Liver (tissue), 9 donors: Measurements from ENCODE around the gene SPAG16. TPM values are rescaled to one million over a fixed set of nuclear protein-coding genes. Genes with fewer than 3 reads are reported as not detected.

ENCODE experiments used
- DNase-seq: peaks from one replicate; pipeline ENCODE4 v3.0.0-alpha.2; 2017; ENCODE audit warnings: low spot score
- H3K27ac ChIP-seq, 2 donors: one replicate each; pipeline ENCODE4 v1.7.0; 2013; ENCODE audit warnings: inconsistent platforms in 2 of 2, low read length in 2 of 2, control low read depth in 1 of 2, low read depth in 1 of 2, mild to moderate bottlenecking in 1 of 2
- H3K27me3 ChIP-seq, 4 donors: one replicate each; pipeline versions ENCODE4 v1.6.1 to v1.7.0; 2013; ENCODE audit warnings: low read length in 3 of 4, inconsistent platforms in 1 of 4, mild to moderate bottlenecking in 1 of 4, moderate library complexity in 1 of 4; ENCODE audit not compliant: control insufficient read depth in 4 of 4, insufficient read depth in 4 of 4
- H3K36me3 ChIP-seq, 4 donors: one replicate each; pipeline versions ENCODE4 v1.6.1 to v1.7.0; 2013; ENCODE audit warnings: low read length in 3 of 4, mild to moderate bottlenecking in 3 of 4, low read depth in 1 of 4, moderate library complexity in 1 of 4; ENCODE audit not compliant: control insufficient read depth in 4 of 4, insufficient read depth in 3 of 4
- H3K4me1 ChIP-seq, 4 donors: one replicate each; pipeline versions ENCODE4 v1.6.1 to v1.7.0; 2013; ENCODE audit warnings: low read length in 3 of 4, mild to moderate bottlenecking in 3 of 4, moderate library complexity in 1 of 4; ENCODE audit not compliant: control insufficient read depth in 4 of 4, insufficient read depth in 4 of 4
- H3K4me3 ChIP-seq, 3 donors: one replicate each; pipeline versions ENCODE4 v1.6.1 to v1.7.0; 2013; ENCODE audit warnings: low read length in 3 of 3, control low read depth in 1 of 3, low read depth in 1 of 3, mild to moderate bottlenecking in 1 of 3
- H3K9ac ChIP-seq, 2 donors: one replicate each; pipeline ENCODE4 v1.7.0; 2013; ENCODE audit warnings: low read length in 2 of 2, mild to moderate bottlenecking in 2 of 2, moderate library complexity in 2 of 2, control low read depth in 1 of 2, low read depth in 1 of 2
- H3K9me3 ChIP-seq, 4 donors: one replicate each; pipeline versions ENCODE4 v1.6.1 to v1.7.0; 2013; ENCODE audit warnings: low read length in 3 of 4; ENCODE audit not compliant: control insufficient read depth in 4 of 4
- EGR1 ChIP-seq, 2 donors: IDR thresholded peaks; 2 replicates each; pipeline ENCODE4 v1.6.1; 2016 to 2018; ENCODE audit warnings: antibody characterized with exemption in 2 of 2, low read depth in 2 of 2
- FOXA1 ChIP-seq: IDR thresholded peaks from 2 replicates; pipeline ENCODE4 v1.6.1; 2016; ENCODE audit warnings: antibody characterized with exemption
- FOXA2 ChIP-seq: IDR thresholded peaks from 2 replicates; pipeline ENCODE4 v1.6.1; 2016; ENCODE audit warnings: antibody characterized with exemption
- GABPA ChIP-seq, 2 donors: IDR thresholded peaks in 1 of 2; conservative IDR thresholded peaks in 1 of 2; 2 replicates each; pipeline ENCODE4 v1.6.1; 2016; ENCODE audit warnings: antibody characterized with exemption in 2 of 2, mild to moderate bottlenecking in 1 of 2, moderate library complexity in 1 of 2
- HNF4A ChIP-seq, 2 donors: conservative IDR thresholded peaks; 2 replicates each; pipeline ENCODE4 v1.6.1; 2016; ENCODE audit warnings: antibody characterized with exemption in 2 of 2, mild to moderate bottlenecking in 2 of 2
- HNF4G ChIP-seq: IDR thresholded peaks from 2 replicates; pipeline ENCODE4 v1.6.1; 2016; ENCODE audit warnings: antibody characterized with exemption
- JUND ChIP-seq, 2 donors: IDR thresholded peaks; 2 replicates each; pipeline ENCODE4 v1.6.1; 2016; ENCODE audit warnings: antibody characterized with exemption in 2 of 2
- NR2F2 ChIP-seq: IDR thresholded peaks from 2 replicates; pipeline ENCODE4 v1.6.1; 2016; ENCODE audit warnings: antibody characterized with exemption
- RXRA ChIP-seq, 2 donors: IDR thresholded peaks; 2 replicates each; pipeline ENCODE4 v1.6.1; 2017 to 2018; ENCODE audit warnings: antibody characterized with exemption in 2 of 2, mild to moderate bottlenecking in 1 of 2
- SP1 ChIP-seq: IDR thresholded peaks from 2 replicates; pipeline ENCODE4 v1.6.1; 2018; ENCODE audit warnings: antibody characterized with exemption, mild to moderate bottlenecking
- YY1 ChIP-seq: IDR thresholded peaks from 2 replicates; pipeline ENCODE4 v1.6.1; 2016; ENCODE audit warnings: antibody characterized with exemption, mild to moderate bottlenecking
- WGBS: extraction: QIAGEN DNeasy Blood & Tissue Kit; methylation state at CpG from one replicate; pipeline ENCODE4 v1.1.7; 2013; 5-methylcytosine and 5-hydroxymethylcytosine counted together
- polyA plus RNA-seq, 2 donors: library from polyadenylated mRNA; stranded (reverse) in 1 of 2; unstranded in 1 of 2; fragments of 200-250 nt in 1 of 2; fragments of >200 nt in 1 of 2; fragmentation: Nextera tagmentation in 1 of 2; extraction: Ambion mirVana in 1 of 2; gene quantifications; one replicate each; pipeline versions ENCODE4 v1.2.1 to v1.2.3, GENCODE V29; 2013 to 2015
- total RNA-seq, 2 donors: library from RNA; depleted of rRNA; stranded (reverse); fragments of >200 nt; gene quantifications; one replicate each; pipeline ENCODE4 v1.2.3, GENCODE V29; 2014
- TF ChIP-seq, protein P1 (sequence below): IDR thresholded peaks from 2 replicates; pipeline ENCODE4 v1.6.1; 2016; ENCODE audit warnings: antibody characterized with exemption
- TF ChIP-seq, protein P2 (sequence below): fragments of 150-350 bp; IDR thresholded peaks from 2 replicates; pipeline ENCODE4 v1.5.1; 2017; ENCODE audit warnings: improper control_type of control experiment, low read depth, low read length; ENCODE audit not compliant: missing input control
- TF ChIP-seq, protein P3 (sequence below): IDR thresholded peaks from 2 replicates; pipeline ENCODE4 v1.6.1; 2016; ENCODE audit warnings: antibody characterized with exemption, mild to moderate bottlenecking
- TF ChIP-seq, protein P4 (sequence below): IDR thresholded peaks from 2 replicates; pipeline ENCODE4 v1.6.1; 2016; ENCODE audit warnings: antibody characterized with exemption
- donor health status: healthy.
- donor health status: healthy.
- donor health status: healthy.
- donor health status: healthy.
- donor health status: healthy.

Gene SPAG16
- total and polyA plus RNA-seq, 4 donors = 6.4 to 12.7 (median 11.4) TPM

DNA sequence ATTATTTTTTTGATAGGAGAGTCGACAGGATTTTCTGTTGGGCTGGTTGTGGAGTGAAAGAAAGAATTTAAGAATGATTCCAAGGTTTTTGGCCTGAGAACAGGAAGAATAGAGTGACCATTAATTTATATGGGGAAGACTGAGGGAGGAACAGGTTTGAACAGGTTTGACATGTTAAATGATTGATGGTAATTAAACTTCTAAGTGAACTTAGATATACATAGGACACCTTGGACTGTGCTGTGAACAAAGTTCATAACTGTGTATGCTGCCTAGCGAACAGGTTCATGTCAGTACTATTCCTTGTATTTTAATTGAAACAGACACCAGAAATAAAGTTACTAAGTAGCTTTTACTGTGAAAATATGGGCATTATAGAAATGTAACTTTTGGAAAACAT, 212.0 kb downstream of the SPAG16 start:
- H3K4me1 ChIP-seq = no peaks in the 10 kb centered on the region
- no peaks in the 10 kb centered on the region for H3K36me3 ChIP-seq
- WGBS = 71% methylated on average over 2 of the region's 2 CpGs
- H3K27ac ChIP-seq = no peak overlapping the region
- H3K9me3 ChIP-seq = no peaks in the 10 kb centered on the region
- no peak for DNase-seq
- no peak overlapping the region for H3K9ac ChIP-seq
- no peak overlapping the region for H3K4me3 ChIP-seq
- no peaks in the 10 kb centered on the region for H3K27me3 ChIP-seq
- TF ChIP-seq RXRA (IDR thresholded peaks at IDR 0.05) (no peak), GABPA (IDR thresholded peaks at IDR 0.05 in 1 of 2, conservative IDR thresholded peaks at IDR 0.05 in 1 of 2) (no peak), HNF4G (no peak), FOXA1 (no peak), HNF4A (conservative IDR thresholded peaks at IDR 0.05) (no peak), SP1 (no peak), FOXA2 (no peak), JUND (IDR thresholded peaks at IDR 0.05) (no peak), NR2F2 (no peak), YY1 (no peak), EGR1 (IDR thresholded peaks at IDR 0.05; ENCODE audit: low read depth in 2 of 2) (no peak)
- TF ChIP-seq, protein P1, sequence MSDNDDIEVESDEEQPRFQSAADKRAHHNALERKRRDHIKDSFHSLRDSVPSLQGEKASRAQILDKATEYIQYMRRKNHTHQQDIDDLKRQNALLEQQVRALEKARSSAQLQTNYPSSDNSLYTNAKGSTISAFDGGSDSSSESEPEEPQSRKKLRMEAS = no peak
- TF ChIP-seq, protein P2, sequence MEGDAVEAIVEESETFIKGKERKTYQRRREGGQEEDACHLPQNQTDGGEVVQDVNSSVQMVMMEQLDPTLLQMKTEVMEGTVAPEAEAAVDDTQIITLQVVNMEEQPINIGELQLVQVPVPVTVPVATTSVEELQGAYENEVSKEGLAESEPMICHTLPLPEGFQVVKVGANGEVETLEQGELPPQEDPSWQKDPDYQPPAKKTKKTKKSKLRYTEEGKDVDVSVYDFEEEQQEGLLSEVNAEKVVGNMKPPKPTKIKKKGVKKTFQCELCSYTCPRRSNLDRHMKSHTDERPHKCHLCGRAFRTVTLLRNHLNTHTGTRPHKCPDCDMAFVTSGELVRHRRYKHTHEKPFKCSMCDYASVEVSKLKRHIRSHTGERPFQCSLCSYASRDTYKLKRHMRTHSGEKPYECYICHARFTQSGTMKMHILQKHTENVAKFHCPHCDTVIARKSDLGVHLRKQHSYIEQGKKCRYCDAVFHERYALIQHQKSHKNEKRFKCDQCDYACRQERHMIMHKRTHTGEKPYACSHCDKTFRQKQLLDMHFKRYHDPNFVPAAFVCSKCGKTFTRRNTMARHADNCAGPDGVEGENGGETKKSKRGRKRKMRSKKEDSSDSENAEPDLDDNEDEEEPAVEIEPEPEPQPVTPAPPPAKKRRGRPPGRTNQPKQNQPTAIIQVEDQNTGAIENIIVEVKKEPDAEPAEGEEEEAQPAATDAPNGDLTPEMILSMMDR = no peak
- TF ChIP-seq, protein P3, sequence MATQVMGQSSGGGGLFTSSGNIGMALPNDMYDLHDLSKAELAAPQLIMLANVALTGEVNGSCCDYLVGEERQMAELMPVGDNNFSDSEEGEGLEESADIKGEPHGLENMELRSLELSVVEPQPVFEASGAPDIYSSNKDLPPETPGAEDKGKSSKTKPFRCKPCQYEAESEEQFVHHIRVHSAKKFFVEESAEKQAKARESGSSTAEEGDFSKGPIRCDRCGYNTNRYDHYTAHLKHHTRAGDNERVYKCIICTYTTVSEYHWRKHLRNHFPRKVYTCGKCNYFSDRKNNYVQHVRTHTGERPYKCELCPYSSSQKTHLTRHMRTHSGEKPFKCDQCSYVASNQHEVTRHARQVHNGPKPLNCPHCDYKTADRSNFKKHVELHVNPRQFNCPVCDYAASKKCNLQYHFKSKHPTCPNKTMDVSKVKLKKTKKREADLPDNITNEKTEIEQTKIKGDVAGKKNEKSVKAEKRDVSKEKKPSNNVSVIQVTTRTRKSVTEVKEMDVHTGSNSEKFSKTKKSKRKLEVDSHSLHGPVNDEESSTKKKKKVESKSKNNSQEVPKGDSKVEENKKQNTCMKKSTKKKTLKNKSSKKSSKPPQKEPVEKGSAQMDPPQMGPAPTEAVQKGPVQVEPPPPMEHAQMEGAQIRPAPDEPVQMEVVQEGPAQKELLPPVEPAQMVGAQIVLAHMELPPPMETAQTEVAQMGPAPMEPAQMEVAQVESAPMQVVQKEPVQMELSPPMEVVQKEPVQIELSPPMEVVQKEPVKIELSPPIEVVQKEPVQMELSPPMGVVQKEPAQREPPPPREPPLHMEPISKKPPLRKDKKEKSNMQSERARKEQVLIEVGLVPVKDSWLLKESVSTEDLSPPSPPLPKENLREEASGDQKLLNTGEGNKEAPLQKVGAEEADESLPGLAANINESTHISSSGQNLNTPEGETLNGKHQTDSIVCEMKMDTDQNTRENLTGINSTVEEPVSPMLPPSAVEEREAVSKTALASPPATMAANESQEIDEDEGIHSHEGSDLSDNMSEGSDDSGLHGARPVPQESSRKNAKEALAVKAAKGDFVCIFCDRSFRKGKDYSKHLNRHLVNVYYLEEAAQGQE = no peak

DNA sequence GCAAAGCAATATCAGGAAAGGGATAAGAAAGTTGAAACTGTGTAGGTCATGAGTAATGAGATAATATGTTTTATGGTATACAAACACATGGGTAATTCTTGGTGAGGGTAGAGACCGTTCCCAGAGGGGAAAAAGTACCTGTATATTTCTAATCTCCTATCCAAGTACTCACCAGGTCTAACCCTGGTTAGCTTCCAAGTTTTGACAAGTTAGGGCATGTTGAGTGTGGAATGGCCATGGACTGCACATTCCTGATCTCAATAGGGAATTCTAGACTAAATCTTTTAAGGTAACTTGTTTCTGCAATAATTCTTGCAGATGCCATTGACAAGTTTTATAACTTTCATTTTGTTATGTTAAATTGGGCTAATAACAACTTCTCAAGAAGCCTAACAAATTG, 216.6 kb downstream of the SPAG16 start:
- Histone ChIP-seq H3K9me3 (no peaks in the 10 kb centered on the region), H3K27me3 (no peaks in the 10 kb centered on the region), H3K36me3 (no peaks in the 10 kb centered on the region), H3K27ac (no peak overlapping the region), H3K4me3 (no peak overlapping the region), H3K9ac (no peak overlapping the region), H3K4me1 (no peaks in the 10 kb centered on the region)
- TF ChIP-seq RXRA (IDR thresholded peaks at IDR 0.05) = no peak
- TF ChIP-seq, protein P4, sequence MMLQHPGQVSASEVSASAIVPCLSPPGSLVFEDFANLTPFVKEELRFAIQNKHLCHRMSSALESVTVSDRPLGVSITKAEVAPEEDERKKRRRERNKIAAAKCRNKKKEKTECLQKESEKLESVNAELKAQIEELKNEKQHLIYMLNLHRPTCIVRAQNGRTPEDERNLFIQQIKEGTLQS = no peak
- TF ChIP-seq, protein P3 = no peak
- DNase-seq = no peak
- WGBS = 78% methylated on average over 1 of the region's 1 CpG
